Measurements from ENCODE around the gene COX19.

Gene COX19

GRCh38 chr7:922334-923107 lies 52.8 kb downstream of the COX19 start:
- DNase-seq = peak; percentile 46 to 55

- no peak for DNase-seq
Measured at GRCh38 chr7:921581-922333, 53.6 kb downstream of the COX19 start.

GRCh38 chr7:921071-921461 lies 54.3 kb downstream of the COX19 start:
- DNase-seq = no peak

GRCh38 chr7:920351-921070 lies 54.8 kb downstream of the COX19 start:
- no peak for DNase-seq

- no peak for DNase-seq
Measured at GRCh38 chr7:919924-920341, 55.4 kb downstream of the COX19 start.

- no peak for DNase-seq
Measured at GRCh38 chr7:919114-919442, 56.3 kb downstream of the COX19 start.

- no peak for DNase-seq
Measured at GRCh38 chr7:918441-919113, 56.8 kb downstream of the COX19 start.

- no peak for DNase-seq
Measured at GRCh38 chr7:918118-918425, 57.3 kb downstream of the COX19 start.

- no peak for DNase-seq
Measured at GRCh38 chr7:917255-918117, 57.9 kb downstream of the COX19 start.

GRCh38 chr7:916291-916941 lies 58.9 kb downstream of the COX19 start:
- DNase-seq = no peak

All from activated CD4-positive, alpha-beta T cell treated with anti-CD3 and anti-CD28 coated beads, Interleukin-2, amount 50 U/mL, for 4 hours (primary cell).